ENCODE results near the gene OR10C1.

DNA sequence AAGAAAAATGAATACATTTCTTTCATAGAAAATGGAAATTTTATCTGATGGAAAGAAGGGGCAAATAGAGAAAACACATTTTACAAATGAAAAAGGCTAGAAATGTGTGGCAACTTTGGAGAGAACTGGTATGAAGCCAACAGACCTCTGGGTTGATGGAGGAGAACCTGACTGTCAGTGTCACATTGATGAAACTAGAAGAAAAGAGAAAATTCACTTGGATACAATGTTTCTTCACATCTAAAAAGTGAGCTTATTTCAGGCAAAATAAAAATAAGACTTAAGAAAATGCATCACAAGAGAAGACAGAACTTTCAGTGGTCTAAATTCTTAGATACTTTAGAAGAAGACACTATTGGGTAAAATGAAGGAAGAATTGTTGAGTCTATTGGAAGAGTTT, 43.8 kb upstream of the OR10C1 start, which contains the start of gene OR12D2:
- TF ChIP-seq GATA3 (IDR thresholded peaks at IDR 0.05; ENCODE audit: low read depth, low read length) (no peak), GATA2 (IDR thresholded peaks at IDR 0.05; ENCODE audit: low read depth, low read length) (no peak)

All from SH-SY5Y (cell line).